Measurements from ENCODE around the gene CDC25A.
"Not testable (repeated sequence)": the region's sequence is repeated elsewhere in the genome, so short reads cannot be mapped to it uniquely, and the experiment has no call there.

CDC25A gene

GRCh38 chr3:48140936-48141603 is 47.1 kb downstream of the CDC25A start:
- no peak for DNase-seq (ENCODE audit: low read depth)

GRCh38 chr3:48140336-48140757 is 47.9 kb downstream of the CDC25A start:
- DNase-seq (ENCODE audit: low read depth), result no peak

- DNase-seq (ENCODE audit: low read depth), result no peak
Observed at GRCh38 chr3:48137425-48137999, 50.7 kb downstream of the CDC25A start.

DNA sequence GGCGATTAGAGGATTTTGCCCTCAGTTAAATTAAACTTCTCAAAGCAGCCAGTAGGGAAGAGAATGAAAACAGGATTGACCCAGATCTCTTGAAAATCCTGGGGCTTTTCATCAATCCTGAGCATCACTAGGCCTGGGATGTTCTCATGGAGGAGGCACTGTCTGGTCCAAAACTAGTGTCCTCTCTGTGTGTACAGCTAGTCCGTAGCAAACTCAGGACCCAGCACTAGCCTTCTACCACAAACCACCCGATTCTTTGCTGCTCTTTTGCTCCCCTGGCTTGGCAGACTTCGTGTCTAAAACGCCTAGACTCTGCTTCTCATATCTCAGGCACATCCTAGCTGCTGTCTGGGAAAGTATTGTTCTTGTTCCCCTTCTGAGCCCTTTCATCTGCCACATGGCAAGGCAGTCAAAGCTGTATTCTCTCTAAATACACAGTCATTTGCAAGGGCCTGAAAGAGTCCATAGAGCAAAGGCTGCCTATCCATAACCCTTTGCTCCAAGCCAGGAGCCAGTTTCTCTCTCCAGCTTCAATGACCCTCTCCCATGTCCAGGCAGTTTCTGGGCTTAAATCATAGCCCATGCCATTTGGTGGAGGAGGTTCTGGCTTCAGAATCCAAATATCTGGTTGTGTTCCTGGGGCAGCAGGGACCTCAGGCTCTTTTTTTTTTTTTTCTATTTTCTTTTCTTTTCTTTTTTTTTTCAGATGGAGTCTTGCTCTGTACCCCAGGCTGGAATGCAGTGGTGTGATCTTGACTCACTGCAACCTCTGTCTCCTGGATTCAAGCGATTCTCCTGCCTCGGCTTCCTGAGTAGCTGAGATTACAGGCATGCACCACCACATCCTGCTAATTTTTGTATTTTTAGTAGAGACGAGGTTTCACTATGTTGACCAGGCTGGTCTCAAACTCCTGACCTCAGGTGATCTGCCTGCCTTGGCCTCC is 52.4 kb downstream of the CDC25A start:
- peak; percentile 41 for DNase-seq (ENCODE audit: low read depth)

- no peak for DNase-seq (ENCODE audit: low read depth)
Observed at GRCh38 chr3:48130321-48130904, 57.8 kb downstream of the CDC25A start.

GRCh38 chr3:48129921-48130320 is 58.3 kb downstream of the CDC25A start:
- no peak for DNase-seq (ENCODE audit: low read depth)

DNA sequence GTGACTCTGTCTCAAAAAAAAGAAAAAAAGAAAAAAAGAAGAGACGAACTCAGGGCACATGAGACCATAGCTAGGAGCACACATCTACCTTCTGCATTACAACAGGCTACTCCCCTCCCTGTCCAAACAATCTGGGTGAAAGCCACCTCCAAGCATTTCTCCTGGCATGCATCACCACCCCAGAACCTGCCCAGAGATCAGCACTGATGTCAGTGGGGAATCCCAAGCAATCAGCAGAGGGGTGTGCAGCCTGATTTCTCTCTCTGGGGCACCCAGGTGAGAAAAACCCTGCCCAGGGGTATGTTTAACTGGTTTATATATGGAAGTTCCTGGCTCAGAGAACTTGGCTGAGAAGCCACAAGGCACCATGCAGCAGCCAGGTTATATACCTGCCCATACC is 59.4 kb downstream of the CDC25A start:
- DNase-seq (ENCODE audit: low read depth), result no peak

DNA sequence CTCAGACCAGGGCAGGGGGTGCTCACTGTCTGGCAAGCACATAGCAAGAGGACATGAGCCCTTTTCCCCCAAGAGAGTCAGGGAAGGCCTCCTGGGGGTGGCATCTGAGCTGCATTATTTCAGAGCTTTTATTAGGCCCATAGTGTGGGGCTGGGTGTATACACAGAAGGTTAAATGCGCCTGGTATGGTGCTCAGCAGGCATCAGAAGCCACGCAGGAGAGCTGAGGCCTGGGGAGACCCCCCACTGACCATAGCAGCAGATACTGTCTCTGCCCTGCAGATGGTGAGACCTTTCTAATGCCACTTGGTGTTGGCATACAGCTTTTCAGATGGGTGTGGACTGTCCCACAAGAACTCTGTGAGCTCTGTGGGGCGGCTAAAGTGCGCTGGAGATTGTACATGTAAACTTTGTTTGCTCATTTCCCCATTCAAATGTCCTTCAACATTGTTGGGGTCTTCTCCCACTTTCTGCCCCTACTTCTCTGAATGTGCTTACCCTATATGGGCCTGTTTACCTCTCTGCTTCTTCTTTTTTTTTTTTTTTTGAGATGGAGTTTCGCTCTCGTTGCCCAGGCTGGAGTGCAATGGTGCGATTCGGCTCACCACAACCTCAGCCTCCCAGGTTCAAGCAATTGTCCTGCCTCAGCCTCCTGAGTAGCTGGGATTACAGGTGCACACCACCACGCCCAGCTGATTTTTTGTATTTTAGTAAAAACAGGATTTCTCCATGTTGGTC is 62.2 kb downstream of the CDC25A start:
- DNase-seq (ENCODE audit: low read depth), result no peak

DNA sequence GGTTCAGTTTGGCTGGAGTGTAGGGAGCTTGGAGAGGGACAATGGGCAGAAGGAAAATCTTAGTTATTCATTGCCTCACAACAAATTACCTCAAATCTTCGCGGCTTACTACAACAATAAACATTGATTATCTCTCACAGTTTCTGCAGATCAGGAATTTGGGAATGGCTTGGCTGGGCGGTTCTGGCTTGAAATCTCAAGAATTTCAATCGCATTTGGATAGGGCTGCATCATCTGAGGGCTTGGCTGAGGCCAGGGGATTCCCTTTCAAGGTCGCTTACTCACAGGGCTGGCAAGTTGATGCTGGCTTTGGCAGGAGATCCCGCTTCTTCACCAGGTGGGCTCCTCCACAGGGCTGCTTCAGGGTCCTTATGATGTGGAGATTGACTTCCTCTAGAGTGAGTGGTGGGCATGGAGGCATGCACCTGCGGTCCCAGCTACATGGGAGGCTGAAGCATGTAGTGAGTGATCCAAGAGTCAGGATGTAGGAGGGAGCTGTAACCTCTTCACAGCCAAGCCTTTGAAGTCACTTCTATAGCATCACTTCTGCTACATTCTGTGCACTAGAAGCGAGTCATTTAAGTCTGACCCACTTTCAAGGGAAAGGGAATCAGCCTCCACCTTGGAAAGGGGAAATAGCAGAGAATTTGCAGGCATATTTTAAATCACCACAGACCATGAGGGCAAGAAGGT is 63.1 kb downstream of the CDC25A start:
- no peak for DNase-seq (ENCODE audit: low read depth)

- no peak for DNase-seq (ENCODE audit: low read depth)
Observed at GRCh38 chr3:48123346-48123745, 64.9 kb downstream of the CDC25A start.

DNA sequence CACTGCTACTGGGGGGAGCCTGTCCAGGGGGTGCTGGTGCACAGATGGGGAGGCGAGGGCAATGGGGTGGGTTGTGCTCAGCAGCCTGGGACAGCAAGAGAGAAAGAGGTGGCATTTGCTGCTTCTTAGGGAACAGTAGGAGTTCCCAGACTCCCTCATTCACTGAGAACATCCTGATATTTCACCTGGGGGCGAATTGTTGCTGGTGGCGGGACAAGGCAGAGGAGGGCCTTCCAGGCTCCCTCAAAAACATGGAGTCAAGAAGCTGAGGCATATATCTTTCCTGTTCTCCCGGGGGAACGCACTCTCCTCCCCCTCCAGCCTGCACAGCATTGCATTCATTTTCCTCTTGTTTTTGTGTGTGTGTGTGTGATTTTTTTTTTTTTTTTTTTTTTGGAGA is 65.7 kb downstream of the CDC25A start:
- DNase-seq (ENCODE audit: low read depth), result no peak

- no peak for DNase-seq (ENCODE audit: low read depth)
Observed at GRCh38 chr3:48120223-48120622, 68.0 kb downstream of the CDC25A start.

GRCh38 chr3:48119505-48120193 is 68.6 kb downstream of the CDC25A start:
- DNase-seq (ENCODE audit: low read depth), result no peak

DNA sequence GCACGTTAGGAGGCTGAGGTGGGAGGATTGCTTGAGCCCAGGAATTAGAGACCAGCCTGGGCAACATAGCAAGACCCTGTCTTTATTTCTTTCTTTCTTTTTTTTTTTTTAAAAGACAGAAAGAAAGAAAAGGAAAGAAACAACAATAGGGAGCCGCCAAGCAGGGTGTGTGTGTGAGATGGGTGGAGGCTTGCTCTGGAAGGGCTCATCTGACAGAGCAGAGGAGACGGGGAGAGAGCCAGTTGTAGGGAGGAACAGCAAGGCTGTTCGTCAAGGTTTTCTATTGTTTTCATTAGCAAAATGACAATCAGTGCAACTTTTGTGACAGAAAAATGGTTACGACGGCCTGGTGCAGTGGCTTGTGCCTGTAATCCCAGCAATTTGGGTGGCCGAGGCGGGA is 69.3 kb downstream of the CDC25A start:
- no peak for DNase-seq (ENCODE audit: low read depth)

DNA sequence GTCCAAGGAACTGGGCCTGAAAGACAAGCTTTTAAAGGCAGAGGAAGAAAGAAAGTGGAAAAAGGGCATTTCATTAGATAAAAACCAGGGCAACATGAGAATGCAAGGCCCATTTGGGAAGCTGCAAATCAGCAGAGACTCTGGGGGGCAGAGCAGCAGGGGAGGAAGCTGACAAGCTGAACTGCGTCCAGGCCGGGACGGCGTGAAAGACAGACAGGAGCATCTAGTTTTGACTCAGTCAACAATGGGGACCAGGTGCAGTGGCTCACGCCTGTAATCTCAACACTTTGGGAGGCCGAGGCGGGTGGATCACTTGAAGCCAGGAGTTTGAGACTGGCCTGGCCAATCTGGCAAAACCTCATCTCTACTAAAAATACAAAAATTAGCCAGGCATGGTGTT is 69.9 kb downstream of the CDC25A start:
- DNase-seq (ENCODE audit: low read depth), result no peak

- no peak for DNase-seq (ENCODE audit: low read depth)
Observed at GRCh38 chr3:48112813-48113212, 75.4 kb downstream of the CDC25A start.

DNA sequence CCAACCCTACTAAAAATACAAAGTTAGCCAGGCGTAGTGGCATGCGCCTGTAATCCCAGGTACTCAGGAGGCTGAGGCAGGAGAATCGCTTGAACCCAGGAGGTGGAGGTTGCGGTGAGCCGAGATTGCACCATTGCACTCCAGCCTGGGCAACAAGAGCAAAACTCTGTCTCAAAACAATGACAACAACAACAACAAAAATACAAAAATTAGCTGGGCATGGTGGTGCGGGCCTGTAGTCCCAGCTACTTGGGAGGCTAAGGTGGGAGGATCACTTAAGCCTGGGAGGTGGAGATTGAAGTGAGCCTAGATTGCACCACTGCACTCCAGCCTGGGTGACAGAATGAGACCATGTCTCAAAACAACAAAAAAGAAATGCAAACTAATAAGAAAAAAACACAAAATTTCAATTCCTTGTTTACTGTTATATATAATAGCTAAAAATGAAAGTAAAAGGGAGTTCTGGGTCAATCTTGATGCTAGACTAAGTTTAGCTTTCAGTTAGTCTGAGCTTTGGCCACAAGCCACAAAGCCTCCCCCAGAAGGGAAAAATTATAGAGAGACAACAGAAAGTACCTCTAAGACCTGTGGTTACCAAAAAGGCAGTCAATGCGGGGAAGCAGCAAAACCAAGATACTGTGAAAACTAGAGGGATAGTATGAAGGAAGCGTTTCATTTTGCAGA is 76.0 kb downstream of the CDC25A start:
- DNase-seq (ENCODE audit: low read depth), result not testable (repeated sequence)

- no peak for DNase-seq (ENCODE audit: low read depth)
Observed at GRCh38 chr3:48110463-48110862, 77.8 kb downstream of the CDC25A start.

- DNase-seq (ENCODE audit: low read depth), result no peak
Observed at GRCh38 chr3:48107227-48107626, 81.0 kb downstream of the CDC25A start.
